MCF 10A (cell line): Measurements from ENCODE around the gene COPZ2. TPM values are rescaled to one million over a fixed set of nuclear protein-coding genes. Genes with fewer than 3 reads are reported as not detected.

Source experiments
- BruUV-seq: library from RNA; stranded (reverse); fragments of 400-500 nt; replicated peaks from 2 replicates; lab custom pipeline; 2021; lab: Mats Ljungman, UMichigan
- CTCF ChIA-PET: fragments of 300-600 bp; sonication (Branson Sonifier 250); formaldehyde crosslinking; extraction: SDS; loops from one replicate; lab custom pipeline; 2021; ENCODE audit warnings: antibody characterized with exemption, inconsistent platforms; lab: Yijun Ruan, JAX
- POLR2A ChIA-PET: fragments of 300-600, 350-650 bp; sonication (Branson Sonifier 250); formaldehyde crosslinking; extraction: SDS; loops from one replicate; lab custom pipeline; 2020; ENCODE audit warnings: antibody characterized with exemption, inconsistent platforms; lab: Yijun Ruan, JAX
- DNase-seq: peaks from one replicate; pipeline ENCODE4 v3.0.0-alpha.2; 2018; ENCODE audit not compliant: unreplicated experiment
- H3K27ac Mint-ChIP-seq: one replicate; pipeline ENCODE4 v1.8.0; 2022; ENCODE audit warnings: mild to moderate bottlenecking, low read depth, mixed read lengths; ENCODE audit not compliant: unreplicated experiment
- H3K27me3 Mint-ChIP-seq: one replicate; pipeline ENCODE4 v1.8.0; 2022; ENCODE audit warnings: mixed read lengths; ENCODE audit not compliant: insufficient read depth, unreplicated experiment
- H3K36me3 Mint-ChIP-seq: one replicate; pipeline ENCODE4 v1.8.0; 2022; ENCODE audit warnings: mild to moderate bottlenecking, moderate library complexity, mixed read lengths; ENCODE audit not compliant: insufficient read depth, unreplicated experiment
- H3K4me1 Mint-ChIP-seq: one replicate; pipeline ENCODE4 v1.8.0; 2022; ENCODE audit warnings: mixed read lengths; ENCODE audit not compliant: insufficient read depth, unreplicated experiment
- H3K4me3 Mint-ChIP-seq: one replicate; pipeline ENCODE4 v1.8.0; 2022; ENCODE audit warnings: mild to moderate bottlenecking, moderate library complexity, mixed read lengths; ENCODE audit not compliant: unreplicated experiment
- H3K9me3 Mint-ChIP-seq: one replicate; pipeline ENCODE4 v1.8.0; 2022; ENCODE audit warnings: mixed read lengths; ENCODE audit not compliant: unreplicated experiment
- intact Hi-C: fragments of 100-400 bp; cut with micrococcal nuclease; formaldehyde crosslinking; loops from 2 replicates; pipeline ENCODE4 v1.14.1; 2022
- microRNA-seq: library from miRNA; unstranded; fragments of <30 nt; microRNA quantifications from one replicate; pipeline ENCODE4 v1.2.0, GENCODE V29; 2022
- total RNA-seq: library from RNA; stranded (reverse); gene quantifications from 2 replicates; pipeline ENCODE4 v1.2.3, GENCODE V29; 2022
- TF ChIP-seq, protein P1 (sequence below): fragments of 200-600 bp; IDR thresholded peaks from one replicate; pipeline ENCODE4 v1.8.0; 2022; ENCODE audit warnings: antibody characterized with exemption, mild to moderate bottlenecking; ENCODE audit not compliant: unreplicated experiment

Gene COPZ2
- total RNA-seq, 1 experiment from 2014 or later, result not detected

DNA sequence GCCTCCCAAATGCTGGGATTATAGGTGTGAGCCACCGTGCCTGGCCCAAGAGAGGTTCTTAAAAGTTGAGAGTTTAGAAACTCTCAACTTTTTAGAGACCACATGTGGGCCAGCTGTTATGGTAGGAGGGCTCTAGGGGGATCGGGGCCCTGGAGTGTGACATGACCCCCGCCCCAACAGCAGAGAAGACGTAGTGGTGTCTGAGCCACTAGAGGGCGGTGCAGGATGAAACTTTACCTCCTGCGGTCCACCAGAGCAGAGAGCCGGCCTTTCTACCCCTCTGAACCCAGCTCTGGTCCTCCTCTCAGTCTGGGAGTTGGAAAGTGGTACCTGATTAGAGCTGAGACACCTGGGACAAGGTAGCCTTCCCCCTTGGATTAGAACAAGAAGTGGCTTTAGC, 59.3 kb downstream of the COPZ2 start:
- H3K36me3 Mint-ChIP-seq, result peaks cover 68% of the 10 kb centered on the region
- BruUV-seq, result no TSS peak
- DNase-seq, result peak; percentile 47
- CTCF ChIA-PET, result interaction anchor here (0.6 to 2.4 kb wide), 22 partner anchors 12 to 479 kb away, joined by 3 to 41 read pairs (median 6); no protein-coding TSS in a partner anchor
- TF ChIP-seq, protein P1, sequence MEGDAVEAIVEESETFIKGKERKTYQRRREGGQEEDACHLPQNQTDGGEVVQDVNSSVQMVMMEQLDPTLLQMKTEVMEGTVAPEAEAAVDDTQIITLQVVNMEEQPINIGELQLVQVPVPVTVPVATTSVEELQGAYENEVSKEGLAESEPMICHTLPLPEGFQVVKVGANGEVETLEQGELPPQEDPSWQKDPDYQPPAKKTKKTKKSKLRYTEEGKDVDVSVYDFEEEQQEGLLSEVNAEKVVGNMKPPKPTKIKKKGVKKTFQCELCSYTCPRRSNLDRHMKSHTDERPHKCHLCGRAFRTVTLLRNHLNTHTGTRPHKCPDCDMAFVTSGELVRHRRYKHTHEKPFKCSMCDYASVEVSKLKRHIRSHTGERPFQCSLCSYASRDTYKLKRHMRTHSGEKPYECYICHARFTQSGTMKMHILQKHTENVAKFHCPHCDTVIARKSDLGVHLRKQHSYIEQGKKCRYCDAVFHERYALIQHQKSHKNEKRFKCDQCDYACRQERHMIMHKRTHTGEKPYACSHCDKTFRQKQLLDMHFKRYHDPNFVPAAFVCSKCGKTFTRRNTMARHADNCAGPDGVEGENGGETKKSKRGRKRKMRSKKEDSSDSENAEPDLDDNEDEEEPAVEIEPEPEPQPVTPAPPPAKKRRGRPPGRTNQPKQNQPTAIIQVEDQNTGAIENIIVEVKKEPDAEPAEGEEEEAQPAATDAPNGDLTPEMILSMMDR, result peak; percentile 50
- POLR2A ChIA-PET, result interaction anchor here (1.5 kb wide), 1 partner anchor 40 kb away, joined by 5 read pairs; no protein-coding TSS in a partner anchor
- no peak overlapping the region for H3K4me3 Mint-ChIP-seq
- intact Hi-C loops, result loop anchor here (1.0 kb wide), 1 partner anchor 40 kb away; no protein-coding TSS in a partner anchor
- no peak overlapping the region for H3K27ac Mint-ChIP-seq
- H3K27me3 Mint-ChIP-seq, result no peaks in the 10 kb centered on the region
- H3K9me3 Mint-ChIP-seq, result no peaks in the 10 kb centered on the region
- H3K4me1 Mint-ChIP-seq, result no peaks in the 10 kb centered on the region

Small RNA genes within 50 kb of the gene (microRNA-seq; reads per million reads assigned to microRNA genes)
- gene MIR152, result 17.6 reads per million, percentile 55 among the genes with 10 or more reads in this experiment

Other genes with a start within 250 kb of the COPZ2 start
- gene OSBPL7, start 216.0 kb downstream of the COPZ2 start, total RNA-seq, result 4.3 and 4.7 TPM in 2 replicates
- 43.2 and 49.3 TPM in 2 replicates for gene MRPL10, start 206.3 kb downstream of the COPZ2 start, total RNA-seq
- 1.2 and 1.4 TPM in 2 replicates for gene LRRC46, start 206.1 kb downstream of the COPZ2 start, total RNA-seq
- gene SCRN2, start 196.5 kb downstream of the COPZ2 start, total RNA-seq, result 15.7 and 16.2 TPM in 2 replicates
- 1.2 and 1.5 TPM in 2 replicates for gene SP6, start 186.6 kb downstream of the COPZ2 start, total RNA-seq
- 11.9 and 15.1 TPM in 2 replicates for gene SP2, start 141.6 kb downstream of the COPZ2 start, total RNA-seq
- gene PNPO, start 96.2 kb downstream of the COPZ2 start, total RNA-seq, result 56.8 and 58.4 TPM in 2 replicates
- not detected in 2 replicates for gene PRR15L, start 79.9 kb downstream of the COPZ2 start, total RNA-seq
- 132 and 149 TPM in 2 replicates for gene CDK5RAP3, start 66.7 kb downstream of the COPZ2 start, total RNA-seq
- 235 and 315 TPM in 2 replicates for gene NFE2L1, start 10.6 kb upstream of the COPZ2 start, total RNA-seq
- gene CBX1, start 63.7 kb upstream of the COPZ2 start, total RNA-seq, result 77.3 and 81.2 TPM in 2 replicates
- 21.7 and 24.2 TPM in 2 replicates for gene SNX11, start 70.0 kb upstream of the COPZ2 start, total RNA-seq